Measurements from ENCODE around the gene LHX6. TPM values are rescaled to one million over a fixed set of nuclear protein-coding genes. Genes with fewer than 3 reads are reported as not detected.

The LHX6 gene
- total RNA-seq, 2 donors from 2014 or later, result 2.9 TPM; not detected in 1

DNA sequence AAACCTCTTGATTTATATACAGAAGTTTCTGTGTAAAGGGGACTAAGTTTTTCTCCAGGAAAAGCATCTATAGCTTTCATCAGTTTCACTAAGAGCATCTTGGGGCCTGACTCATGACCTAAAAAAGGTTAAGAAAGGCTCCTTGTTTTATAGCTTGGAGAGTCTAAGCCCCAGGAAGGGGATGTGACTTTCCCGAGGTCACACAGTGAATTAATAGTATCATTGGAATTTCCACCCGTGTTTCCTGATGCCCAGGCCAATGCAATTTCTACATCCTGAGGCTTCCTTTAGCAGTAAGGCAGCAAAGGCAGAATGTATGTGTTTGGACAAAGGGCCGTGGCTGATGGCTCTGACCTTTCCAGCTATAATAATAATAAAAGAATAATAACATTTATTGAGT lies 60.4 kb downstream of the LHX6 start:
- no peaks in the 10 kb centered on the region for H3K4me1 ChIP-seq
- H3K4me3 ChIP-seq, result no peak overlapping the region
- H3K27me3 ChIP-seq, result no peaks in the 10 kb centered on the region
- WGBS, 2 donors, result 60 to 64% methylated on average over 3 of the region's 3 CpGs
- DNase-seq (no peak), ATAC-seq (no peak)
- no peak for TF ChIP-seq POLR2A (IDR thresholded peaks at IDR 0.05)
- TF ChIP-seq, protein P1, sequence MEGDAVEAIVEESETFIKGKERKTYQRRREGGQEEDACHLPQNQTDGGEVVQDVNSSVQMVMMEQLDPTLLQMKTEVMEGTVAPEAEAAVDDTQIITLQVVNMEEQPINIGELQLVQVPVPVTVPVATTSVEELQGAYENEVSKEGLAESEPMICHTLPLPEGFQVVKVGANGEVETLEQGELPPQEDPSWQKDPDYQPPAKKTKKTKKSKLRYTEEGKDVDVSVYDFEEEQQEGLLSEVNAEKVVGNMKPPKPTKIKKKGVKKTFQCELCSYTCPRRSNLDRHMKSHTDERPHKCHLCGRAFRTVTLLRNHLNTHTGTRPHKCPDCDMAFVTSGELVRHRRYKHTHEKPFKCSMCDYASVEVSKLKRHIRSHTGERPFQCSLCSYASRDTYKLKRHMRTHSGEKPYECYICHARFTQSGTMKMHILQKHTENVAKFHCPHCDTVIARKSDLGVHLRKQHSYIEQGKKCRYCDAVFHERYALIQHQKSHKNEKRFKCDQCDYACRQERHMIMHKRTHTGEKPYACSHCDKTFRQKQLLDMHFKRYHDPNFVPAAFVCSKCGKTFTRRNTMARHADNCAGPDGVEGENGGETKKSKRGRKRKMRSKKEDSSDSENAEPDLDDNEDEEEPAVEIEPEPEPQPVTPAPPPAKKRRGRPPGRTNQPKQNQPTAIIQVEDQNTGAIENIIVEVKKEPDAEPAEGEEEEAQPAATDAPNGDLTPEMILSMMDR (IDR thresholded peaks at IDR 0.05), result no peak
- H3K36me3 ChIP-seq (replicated peaks in 1 of 2; ENCODE audit: insufficient read depth in 1 of 2, low read depth in 2 of 2), result no peaks in the 10 kb centered on the region
- peak overlapping the region in 1 of 4 donors; percentile 13 for H3K27ac ChIP-seq
- intact Hi-C loops (cut with DNase I), result no loop called here
- H3K9me3 ChIP-seq, result no peaks in the 10 kb centered on the region

DNA sequence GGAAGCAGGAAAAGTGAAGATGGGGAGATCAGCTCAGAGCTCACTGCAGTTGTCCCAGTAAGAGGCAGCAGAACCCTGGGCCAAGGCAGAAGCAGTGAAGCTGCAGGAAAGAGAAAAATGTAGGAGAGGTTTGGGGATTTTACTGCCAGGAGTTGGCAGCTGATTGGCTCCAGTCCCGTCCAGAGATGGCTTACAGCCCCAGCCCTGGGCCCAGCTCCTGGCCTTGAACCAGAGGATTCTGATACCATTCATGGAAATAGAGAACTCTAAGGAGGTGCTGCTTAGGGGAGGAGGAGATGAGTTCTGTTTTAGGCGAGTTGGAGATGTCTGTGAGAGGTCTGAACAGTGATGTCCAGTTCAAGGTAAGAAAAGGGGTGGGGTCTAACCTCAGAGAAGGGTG lies 64.5 kb downstream of the LHX6 start:
- no peaks in the 10 kb centered on the region for H3K9me3 ChIP-seq
- no peaks in the 10 kb centered on the region for H3K4me1 ChIP-seq
- H3K27me3 ChIP-seq, result no peaks in the 10 kb centered on the region
- no peaks in the 10 kb centered on the region for H3K36me3 ChIP-seq (replicated peaks in 1 of 2; ENCODE audit: insufficient read depth in 1 of 2, low read depth in 2 of 2)
- TF ChIP-seq, protein P1 (IDR thresholded peaks at IDR 0.05), result no peak
- no peak for TF ChIP-seq POLR2A (IDR thresholded peaks at IDR 0.05)
- ATAC-seq (no peak), DNase-seq (no peak)
- H3K27ac ChIP-seq, result no peak overlapping the region
- no peak overlapping the region for H3K4me3 ChIP-seq
- intact Hi-C loops (cut with DNase I), result no loop called here
- 36 to 47% methylated on average over 2 of the region's 2 CpGs for WGBS, 2 donors

DNA sequence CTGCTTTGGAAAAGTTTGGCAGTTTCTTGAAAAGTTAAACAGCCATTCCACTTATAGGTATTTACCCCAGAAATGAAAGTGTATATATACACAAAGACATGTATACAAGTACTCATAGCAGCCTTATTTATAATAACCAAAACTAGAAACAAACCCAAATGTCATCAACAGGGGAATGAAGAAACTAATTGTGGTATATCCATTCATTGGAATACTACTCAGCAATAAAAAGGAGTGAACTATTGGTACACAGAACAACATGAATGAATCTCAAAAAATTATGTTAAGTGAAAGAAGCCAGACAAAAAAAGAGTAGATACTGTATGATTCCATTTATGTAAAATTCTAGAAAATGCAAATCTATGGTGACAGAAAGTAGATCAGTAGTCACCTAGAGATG lies 66.3 kb downstream of the LHX6 start:
- no peaks in the 10 kb centered on the region for H3K36me3 ChIP-seq (replicated peaks in 1 of 2; ENCODE audit: insufficient read depth in 1 of 2, low read depth in 2 of 2)
- TF ChIP-seq POLR2A (IDR thresholded peaks at IDR 0.05), result no peak
- TF ChIP-seq, protein P1 (IDR thresholded peaks at IDR 0.05), result no peak
- H3K4me3 ChIP-seq, result no peak overlapping the region
- ATAC-seq (no peak), DNase-seq (no peak)
- H3K27ac ChIP-seq, result no peak overlapping the region
- no peaks in the 10 kb centered on the region for H3K27me3 ChIP-seq
- peaks cover 9% of the 10 kb centered on the region for H3K4me1 ChIP-seq
- intact Hi-C loops (cut with DNase I), result no loop called here
- no peaks in the 10 kb centered on the region for H3K9me3 ChIP-seq

DNA sequence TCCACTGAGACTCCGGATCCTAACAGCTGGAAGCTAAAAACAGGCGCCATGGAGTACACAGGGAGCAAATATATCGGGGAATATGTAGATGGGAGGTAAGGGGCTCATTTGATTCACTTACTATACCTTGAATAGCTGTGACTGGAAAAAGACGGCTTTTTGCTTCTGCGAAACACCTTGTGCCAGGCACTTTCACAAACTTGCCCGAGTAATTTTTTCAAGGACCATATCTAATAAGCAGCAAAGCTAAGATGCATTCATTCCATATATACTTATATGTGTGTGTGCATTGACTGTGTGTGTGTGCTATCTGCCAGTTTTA lies 68.9 kb downstream of the LHX6 start:
- Histone ChIP-seq H3K4me3 (peak overlapping the region; percentile 35 to 90), H3K27me3 (no peaks in the 10 kb centered on the region), H3K4me1 (peaks cover 16% of the 10 kb centered on the region), H3K9me3 (no peaks in the 10 kb centered on the region), H3K36me3 (replicated peaks in 1 of 2; ENCODE audit: insufficient read depth in 1 of 2, low read depth in 2 of 2) (no peaks in the 10 kb centered on the region), H3K27ac (peak overlapping the region in 2 of 4 donors; percentile 76 to 83)
- intact Hi-C loops (cut with DNase I), result no loop called here
- 4 to 8% methylated on average over 6 of the region's 6 CpGs for WGBS, 2 donors
- no peak for TF ChIP-seq POLR2A (IDR thresholded peaks at IDR 0.05)
- ATAC-seq (no peak), DNase-seq (no peak)

DNA sequence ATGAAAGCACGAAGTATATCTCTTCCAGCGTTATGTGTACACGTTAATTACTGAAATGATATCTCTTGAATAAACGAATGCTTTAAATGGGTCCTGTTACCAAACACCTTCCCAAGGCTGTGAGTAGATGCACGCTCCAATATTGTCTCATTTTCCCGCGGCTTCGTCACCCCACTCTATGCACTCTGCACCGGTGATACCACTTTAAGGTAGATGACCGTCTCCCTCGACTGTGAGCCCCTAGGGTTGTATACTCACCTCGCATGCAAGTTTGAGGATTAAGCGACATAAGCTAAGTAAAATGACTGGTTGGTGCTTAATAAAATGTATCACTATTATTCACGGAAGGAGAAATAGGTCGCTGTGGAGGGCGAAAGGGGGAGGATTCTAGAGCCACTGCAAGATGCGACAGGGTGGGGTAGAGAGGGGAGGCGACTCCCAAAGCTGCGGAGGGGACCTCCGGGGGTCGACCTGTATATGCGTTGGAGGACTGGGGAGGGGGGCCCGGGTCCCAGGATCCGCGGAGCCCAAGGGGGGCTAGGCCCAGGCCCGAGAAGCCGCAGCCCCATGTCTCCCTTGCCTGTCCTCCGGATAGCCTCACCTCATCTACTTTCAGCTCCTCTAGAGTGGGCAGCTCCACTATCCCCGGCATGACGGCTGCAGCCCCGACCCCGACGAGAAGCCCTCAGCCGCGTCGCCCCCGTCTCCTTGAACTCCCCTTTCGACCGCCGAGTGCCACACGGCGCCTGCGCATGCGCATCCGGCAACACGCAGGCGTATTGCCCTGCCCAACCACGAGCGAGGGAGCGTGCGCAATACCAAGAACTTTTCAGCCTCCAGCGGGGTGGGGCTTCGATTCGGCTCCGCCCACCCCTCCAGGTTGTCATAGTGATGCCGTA lies 69.5 kb downstream of the LHX6 start, which contains the start of the genes MORN5 and NDUFA8:
Gene MORN5 (plus strand): TSS at position 883 of the 899 bp plus-strand sequence. CDS start 65 bp downstream, outside the sequence.
Gene NDUFA8 (minus strand): TSS at position 754 of the 899 bp plus-strand sequence. CDS start 102 bp downstream, at position 652.
- H3K4me3 ChIP-seq, result peak within 1 kb of the TSS; percentile 35 to 90
- WGBS, 2 donors, result 1% methylated on average over 38 to 51 of the region's 56 CpGs
- TF ChIP-seq POLR2A (IDR thresholded peaks at IDR 0.05), result peak in 2 of 3 donors; percentile 68 to 82
- TF ChIP-seq, protein P1 (IDR thresholded peaks at IDR 0.05), result peak in 4 of 7 experiments; percentile 33 to 65 (median 46)
- H3K4me1 ChIP-seq, result peaks cover 16% of the 10 kb centered on the region
- peak; percentile 100 for ATAC-seq
- intact Hi-C loops (cut with DNase I), result no loop called here
- peak within 1 kb of the TSS; percentile 71 to 83 (median 78) for H3K27ac ChIP-seq
- DNase-seq, result peak; percentile 98 to 99 (median 98)
- H3K9me3 ChIP-seq, result no peaks in the 10 kb centered on the region
- H3K36me3 ChIP-seq (replicated peaks in 1 of 2; ENCODE audit: insufficient read depth in 1 of 2, low read depth in 2 of 2), result no peaks in the 10 kb centered on the region
- no peaks in the 10 kb centered on the region for H3K27me3 ChIP-seq
